Measurements from ENCODE around the gene GSG1L2. TPM values are rescaled to one million over a fixed set of nuclear protein-coding genes. Genes with fewer than 3 reads are reported as not detected.

Gene GSG1L2
- total RNA-seq, 6 experiments from 2014 or later = not detected

- H3K36me3 ChIP-seq = no peaks in the 10 kb centered on the region
- no peak for TF ChIP-seq POLR2A (IDR thresholded peaks at IDR 0.05)
- no peak for TF ChIP-seq CTCF (IDR thresholded peaks at IDR 0.05)
- 43% methylated on average over 2 of the region's 2 CpGs for WGBS (ENCODE audit: insufficient coverage, low coverage, low lambda C conversion rate, missing lambda C conversion rate)
- intact Hi-C loops (cut with DNase I) = no loop called here
- no peaks in the 10 kb centered on the region for H3K4me1 ChIP-seq
- ATAC-seq (no peak), DNase-seq (no peak)
- H3K27me3 ChIP-seq = no peaks in the 10 kb centered on the region
- no peak overlapping the region for H3K4me3 ChIP-seq
- no peaks in the 10 kb centered on the region for H3K9me3 ChIP-seq
- H3K27ac ChIP-seq = no peak overlapping the region
Observed at GRCh38 chr17:9829343-9829742, 7.5 kb upstream of the GSG1L2 start.

GRCh38 chr17:9828296-9829295, 6.7 kb upstream of the GSG1L2 start:
- DNase-seq = no peak
- TF ChIP-seq POLR2A (IDR thresholded peaks at IDR 0.05) = no peak
- TF ChIP-seq CTCF (IDR thresholded peaks at IDR 0.05) = no peak
- no peaks in the 10 kb centered on the region for H3K9me3 ChIP-seq
- 47% methylated on average over 10 of the region's 13 CpGs for WGBS (ENCODE audit: insufficient coverage, low coverage, low lambda C conversion rate, missing lambda C conversion rate)
- H3K4me1 ChIP-seq = no peaks in the 10 kb centered on the region
- no peaks in the 10 kb centered on the region for H3K36me3 ChIP-seq
- intact Hi-C loops (cut with DNase I) = no loop called here
- no peak overlapping the region for H3K4me3 ChIP-seq
- H3K27me3 ChIP-seq = no peaks in the 10 kb centered on the region
- ATAC-seq = no peak
- peak overlapping the region in 1 of 3 donors; percentile 24 for H3K27ac ChIP-seq

- H3K36me3 ChIP-seq = no peaks in the 10 kb centered on the region
- H3K4me1 ChIP-seq = no peaks in the 10 kb centered on the region
- no peak within 1 kb of the TSS for H3K27ac ChIP-seq
- intact Hi-C loops (cut with DNase I) = no loop called here
- 32% methylated on average over 14 of the region's 21 CpGs for WGBS (ENCODE audit: insufficient coverage, low coverage, low lambda C conversion rate, missing lambda C conversion rate)
- TF ChIP-seq POLR2A (IDR thresholded peaks at IDR 0.05) (no peak), CTCF (IDR thresholded peaks at IDR 0.05) (no peak)
- H3K27me3 ChIP-seq = no peaks in the 10 kb centered on the region
- no peaks in the 10 kb centered on the region for H3K9me3 ChIP-seq
- DNase-seq = no peak
- peak in 1 of 4 donors; percentile 14 for ATAC-seq
- no peak within 1 kb of the TSS for H3K4me3 ChIP-seq
Observed at GRCh38 chr17:9825641-9826150, 3.8 kb upstream of the GSG1L2 start, which contains the start of gene GLP2R. GLP2R (plus strand) TSS chr17:9825924; CDS start chr17:9826064, 140 bp downstream.

- Histone ChIP-seq H3K27me3 (no peaks in the 10 kb centered on the region), H3K9me3 (no peaks in the 10 kb centered on the region), H3K27ac (no peak overlapping the region), H3K4me3 (no peak overlapping the region), H3K4me1 (no peaks in the 10 kb centered on the region), H3K36me3 (no peaks in the 10 kb centered on the region)
- DNase-seq (no peak), ATAC-seq (no peak)
- 14% methylated on average over 1 of the region's 8 CpGs for WGBS (ENCODE audit: insufficient coverage, low coverage, low lambda C conversion rate, missing lambda C conversion rate)
- intact Hi-C loops (cut with DNase I) = no loop called here
- no peak for TF ChIP-seq CTCF (IDR thresholded peaks at IDR 0.05)
Observed at GRCh38 chr17:9824797-9825338, 3.0 kb upstream of the GSG1L2 start.

Data from right lobe of liver (tissue), 6 donors.